Lung (tissue), 12 donors: ENCODE results near the gene ZNRF2. TPM values are rescaled to one million over a fixed set of nuclear protein-coding genes. Genes with fewer than 3 reads are reported as not detected.
A peak's percentile ranks its signal among the peaks of the same experiment; 100 is the strongest.

Source experiments
- ATAC-seq: fragments of 200-7000 bp; cut with Tn5 transposase; one replicate; pipeline ENCODE4 v1.9.1; 2020; ENCODE audit warnings: moderate number of reproducible peaks; ENCODE audit not compliant: insufficient read depth, low FRiP score
- DNase-seq, 3 donors: peaks; one replicate each; pipeline ENCODE4 v3.0.0-alpha.2; 2013 to 2017
- H3K27ac ChIP-seq, 2 donors: one replicate each; pipeline ENCODE4 v1.5.1; 2013; ENCODE audit warnings: mild to moderate bottlenecking in 2 of 2, moderate library complexity in 2 of 2, control low read depth in 1 of 2, inconsistent platforms in 1 of 2, low read depth in 1 of 2, low read length in 1 of 2
- H3K27me3 ChIP-seq, 3 donors: one replicate each; pipeline ENCODE4 v1.5.1; 2013; ENCODE audit warnings: low read length in 2 of 3; ENCODE audit not compliant: control insufficient read depth in 3 of 3, insufficient read depth in 3 of 3
- H3K36me3 ChIP-seq, 4 donors: one replicate each; pipeline ENCODE4 v1.5.1; 2013; ENCODE audit warnings: low read length in 4 of 4, mild to moderate bottlenecking in 1 of 4, moderate library complexity in 1 of 4; ENCODE audit not compliant: control insufficient read depth in 4 of 4, insufficient read depth in 4 of 4
- H3K4me1 ChIP-seq, 5 donors: one replicate each; pipeline ENCODE4 v1.5.1; 2013; ENCODE audit warnings: low read length in 5 of 5, mild to moderate bottlenecking in 2 of 5, moderate library complexity in 1 of 5; ENCODE audit not compliant: control insufficient read depth in 5 of 5, insufficient read depth in 5 of 5
- H3K4me3 ChIP-seq: one replicate; pipeline ENCODE4 v1.5.1; 2013; ENCODE audit warnings: mild to moderate bottlenecking, control low read depth, moderate library complexity
- H3K9ac ChIP-seq, 2 donors: one replicate each; pipeline ENCODE4 v1.5.1; 2013; ENCODE audit warnings: low read length in 2 of 2, control low read depth in 1 of 2; ENCODE audit not compliant: insufficient read depth in 1 of 2
- H3K9me3 ChIP-seq, 4 donors: one replicate each; pipeline ENCODE4 v1.5.1; 2013; ENCODE audit warnings: low read length in 3 of 4, mild to moderate bottlenecking in 1 of 4, moderate library complexity in 1 of 4; ENCODE audit not compliant: control insufficient read depth in 4 of 4, insufficient read depth in 3 of 4
- CTCF ChIP-seq: IDR thresholded peaks from 2 replicates; pipeline ENCODE4 v1.5.1; 2012; ENCODE audit warnings: mild to moderate bottlenecking; ENCODE audit errors: control extremely low read depth, extremely low read depth
- WGBS, 2 donors: extraction: QIAGEN DNeasy Blood & Tissue Kit; methylation state at CpG; one replicate each; pipeline ENCODE4 v1.1.7; 2013; 5-methylcytosine and 5-hydroxymethylcytosine counted together
- polyA plus RNA-seq, 2 donors: library from polyadenylated mRNA; stranded (reverse); fragments of 200-250 nt; gene quantifications; one replicate each; pipeline ENCODE4 v1.2.1, GENCODE V29; 2013
- total RNA-seq, 2 donors: library from RNA; depleted of rRNA in 1 of 2; stranded (reverse); fragments of >200 nt in 1 of 2; gene quantifications; one replicate each; pipeline ENCODE4 v1.2.1, GENCODE V29; 2014 to 2021
- donor health status: control.
- donor health status: control.
- donor health status: Bipolar disorder and iron deficiency.
- donor health status: healthy.
- donor health status: DM: yes; HTN: yes; CAD: no.

The ZNRF2 gene
- total and polyA plus RNA-seq, 4 donors: 5.9 to 27.6 (median 15.4) TPM

GRCh38 chr7:30249986-30250774, 34.2 kb upstream of the ZNRF2 start:
- Histone ChIP-seq H3K9ac (no peak overlapping the region), H3K4me1 (peaks cover 2 to 32% (median 6%) of the 10 kb centered on the region in 5 donors), H3K27ac (no peak overlapping the region), H3K36me3 (no peaks in the 10 kb centered on the region), H3K9me3 (no peaks in the 10 kb centered on the region), H3K4me3 (no peak overlapping the region), H3K27me3 (no peaks in the 10 kb centered on the region)
- no peak for DNase-seq
- TF ChIP-seq CTCF: no peak
- no peak for ATAC-seq
- WGBS, 2 donors: 76 to 80% methylated on average over 2 of the region's 2 CpGs

- WGBS, 2 donors: 91 to 93% methylated on average over 7 of the region's 7 CpGs
- no peak for TF ChIP-seq CTCF
- ATAC-seq: no peak
These were observed 32.6 kb upstream of the ZNRF2 start for GRCh38 chr7:30251708-30252329.

GRCh38 chr7:30252885-30253795, 31.3 kb upstream of the ZNRF2 start:
- H3K4me3 ChIP-seq: no peak overlapping the region
- H3K36me3 ChIP-seq: no peaks in the 10 kb centered on the region

More at GRCh38 chr7:30251708-30252329, 32.6 kb upstream of the ZNRF2 start:
- DNase-seq: peak; percentile 38 to 57 (median 56)
- H3K9me3 ChIP-seq: no peaks in the 10 kb centered on the region
- peaks cover 2 to 38% (median 6%) of the 10 kb centered on the region in 5 donors for H3K4me1 ChIP-seq
- H3K27ac ChIP-seq: no peak overlapping the region
- H3K9ac ChIP-seq: no peak overlapping the region
- H3K27me3 ChIP-seq: no peaks in the 10 kb centered on the region
- no peak overlapping the region for H3K4me3 ChIP-seq
- no peaks in the 10 kb centered on the region for H3K36me3 ChIP-seq

More at GRCh38 chr7:30252885-30253795, 31.3 kb upstream of the ZNRF2 start:
- DNase-seq (peak; percentile 68 to 82 (median 80)), ATAC-seq (peak; percentile 52)
- peaks cover 2 to 29% (median 5%) of the 10 kb centered on the region in 5 donors for H3K4me1 ChIP-seq
- H3K9me3 ChIP-seq: no peaks in the 10 kb centered on the region
- peak overlapping the region in 1 of 2 donors; percentile 43 for H3K27ac ChIP-seq
- H3K9ac ChIP-seq: no peak overlapping the region
- no peak for TF ChIP-seq CTCF
- H3K27me3 ChIP-seq: no peaks in the 10 kb centered on the region
- 60 to 70% methylated on average over 7 of the region's 7 CpGs for WGBS, 2 donors
